GM18511 (cell line): ENCODE data around the gene TM4SF18.
"Not testable (repeated sequence)": the region's sequence is repeated elsewhere in the genome, so short reads cannot be mapped to it uniquely, and the experiment has no call there.

Experiments used
- ATAC-seq: cut with Tn5 transposase; IDR thresholded peaks from one replicate; pipeline ENCODE4 v1.9.1; 2021; ENCODE audit warnings: mild to moderate bottlenecking, moderate library complexity; ENCODE audit not compliant: unreplicated experiment

Gene TM4SF18

GRCh38 chr3:149333176-149333859, at the start of gene TM4SF18:
TSS of gene TM4SF18 (minus strand) at chr3:149333636. CDS start at chr3:149333382, 254 bp downstream.
- no peak for ATAC-seq

- no peak for ATAC-seq
These were observed 49.1 kb upstream of the TM4SF18 start for GRCh38 chr3:149382518-149382917.

GRCh38 chr3:149382101-149382467, 48.6 kb upstream of the TM4SF18 start:
- ATAC-seq = no peak

GRCh38 chr3:149381173-149382100, 48.0 kb upstream of the TM4SF18 start:
- ATAC-seq = no peak

- not testable (repeated sequence) for ATAC-seq
These were observed 46.8 kb upstream of the TM4SF18 start for GRCh38 chr3:149380220-149380619.

GRCh38 chr3:149378478-149379309, 45.3 kb upstream of the TM4SF18 start:
- ATAC-seq = no peak

- ATAC-seq = no peak
These were observed 44.2 kb upstream of the TM4SF18 start, which contains the start of gene TM4SF1 for GRCh38 chr3:149377408-149378364. TSS of gene TM4SF1 (minus strand) at chr3:149377649. CDS start at chr3:149377547, 102 bp downstream.

- no peak for ATAC-seq
These were observed 43.4 kb upstream of the TM4SF18 start for GRCh38 chr3:149376718-149377407.

GRCh38 chr3:149375501-149376196, 42.2 kb upstream of the TM4SF18 start:
- no peak for ATAC-seq

GRCh38 chr3:149374793-149375500, 41.5 kb upstream of the TM4SF18 start:
- no peak for ATAC-seq

GRCh38 chr3:149374391-149374790, 41.0 kb upstream of the TM4SF18 start:
- no peak for ATAC-seq

- ATAC-seq = no peak
These were observed 40.0 kb upstream of the TM4SF18 start for GRCh38 chr3:149373235-149374125.

GRCh38 chr3:149371723-149372114, 38.3 kb upstream of the TM4SF18 start:
- no peak for ATAC-seq

- ATAC-seq = no peak
These were observed 37.7 kb upstream of the TM4SF18 start for GRCh38 chr3:149371001-149371722.

GRCh38 chr3:149369991-149370866, 36.8 kb upstream of the TM4SF18 start:
- ATAC-seq = no peak
